Nephron (organoid): Measurements from ENCODE around the gene INO80D.

Experiments used
- H3K27ac Mint-ChIP-seq, 3 experiments: 2 replicates each; pipeline ENCODE4 v1.8.0; 2020; ENCODE audit warnings: mixed read lengths in 3 of 3, mild to moderate bottlenecking in 2 of 3, moderate library complexity in 1 of 3
- H3K27me3 Mint-ChIP-seq: 2 replicates; pipeline ENCODE4 v1.8.0; 2021; ENCODE audit warnings: low read depth, mild to moderate bottlenecking, moderate library complexity, mixed read lengths
- H3K36me3 Mint-ChIP-seq: 2 replicates; pipeline ENCODE4 v1.8.0; 2020; ENCODE audit warnings: low read depth, mixed read lengths
- H3K4me1 Mint-ChIP-seq: 2 replicates; pipeline ENCODE4 v1.8.0; 2020; ENCODE audit warnings: mixed read lengths
- H3K4me3 Mint-ChIP-seq, 3 experiments: 2 replicates each; pipeline ENCODE4 v1.8.0; 2020; ENCODE audit warnings: mild to moderate bottlenecking in 3 of 3, mixed read lengths in 3 of 3, moderate library complexity in 2 of 3
- H3K9me3 Mint-ChIP-seq: 2 replicates; pipeline ENCODE4 v1.8.0; 2020; ENCODE audit warnings: mixed read lengths
- CTCF ChIP-seq, 3 experiments: fragments of 200-600 bp; sonication (generic); IDR thresholded peaks; one replicate each; pipeline ENCODE4 v1.5.0; 2021; ENCODE audit warnings: antibody characterized with exemption in 3 of 3; ENCODE audit not compliant: unreplicated experiment in 3 of 3

INO80D gene

GRCh38 chr2:205975082-205975949 is 110.7 kb downstream of the INO80D start:
- Mint-ChIP-seq H3K36me3 (no peaks in the 10 kb centered on the region), H3K4me1 (peaks cover 16% of the 10 kb centered on the region), H3K4me3 (no peak overlapping the region), H3K9me3 (peaks cover 6% of the 10 kb centered on the region), H3K27ac (peak overlapping the region; percentile 95 to 98 (median 98)), H3K27me3 (peaks cover 11% of the 10 kb centered on the region)
- TF ChIP-seq CTCF (IDR thresholded peaks at IDR 0.05; ENCODE audit: unreplicated experiment in 3 of 3): no peak

GRCh38 chr2:205972113-205972512 is 113.9 kb downstream of the INO80D start:
- H3K27ac Mint-ChIP-seq: peak overlapping the region in 1 of 3 experiments; percentile 44
- H3K4me1 Mint-ChIP-seq: peaks cover 16% of the 10 kb centered on the region
- H3K9me3 Mint-ChIP-seq: peaks cover 3% of the 10 kb centered on the region
- H3K27me3 Mint-ChIP-seq: peaks cover 8% of the 10 kb centered on the region
- no peak for TF ChIP-seq CTCF (IDR thresholded peaks at IDR 0.05; ENCODE audit: unreplicated experiment in 3 of 3)
- no peak overlapping the region for H3K4me3 Mint-ChIP-seq
- H3K36me3 Mint-ChIP-seq: no peaks in the 10 kb centered on the region

- no peaks in the 10 kb centered on the region for H3K9me3 Mint-ChIP-seq
- no peak overlapping the region for H3K4me3 Mint-ChIP-seq
- H3K27me3 Mint-ChIP-seq: peaks cover 8% of the 10 kb centered on the region
- H3K36me3 Mint-ChIP-seq: no peaks in the 10 kb centered on the region
- H3K4me1 Mint-ChIP-seq: peaks cover 12% of the 10 kb centered on the region
- no peak for TF ChIP-seq CTCF (IDR thresholded peaks at IDR 0.05; ENCODE audit: unreplicated experiment in 3 of 3)
- H3K27ac Mint-ChIP-seq: no peak overlapping the region
Observed at GRCh38 chr2:205970348-205970747, 115.6 kb downstream of the INO80D start.

- Mint-ChIP-seq H3K36me3 (no peaks in the 10 kb centered on the region), H3K27ac (no peak overlapping the region), H3K27me3 (peaks cover 11% of the 10 kb centered on the region), H3K4me3 (no peak overlapping the region), H3K4me1 (peaks cover 5% of the 10 kb centered on the region), H3K9me3 (no peaks in the 10 kb centered on the region)
- no peak for TF ChIP-seq CTCF (IDR thresholded peaks at IDR 0.05; ENCODE audit: unreplicated experiment in 3 of 3)
Observed at GRCh38 chr2:205969584-205969983, 116.4 kb downstream of the INO80D start.

GRCh38 chr2:205967391-205968075 is 118.4 kb downstream of the INO80D start:
- Mint-ChIP-seq H3K4me3 (no peak overlapping the region), H3K4me1 (peaks cover 4% of the 10 kb centered on the region), H3K27ac (no peak overlapping the region), H3K9me3 (no peaks in the 10 kb centered on the region), H3K27me3 (peaks cover 11% of the 10 kb centered on the region), H3K36me3 (no peaks in the 10 kb centered on the region)
- no peak for TF ChIP-seq CTCF (IDR thresholded peaks at IDR 0.05; ENCODE audit: unreplicated experiment in 3 of 3)
